RKO (cell line): ENCODE data around the gene SALL1.

Experiments
- DNase-seq: peaks from one replicate; pipeline ENCODE4 v3.0.0-alpha.2; 2016; ENCODE audit warnings: low spot score

The SALL1 gene

DNA sequence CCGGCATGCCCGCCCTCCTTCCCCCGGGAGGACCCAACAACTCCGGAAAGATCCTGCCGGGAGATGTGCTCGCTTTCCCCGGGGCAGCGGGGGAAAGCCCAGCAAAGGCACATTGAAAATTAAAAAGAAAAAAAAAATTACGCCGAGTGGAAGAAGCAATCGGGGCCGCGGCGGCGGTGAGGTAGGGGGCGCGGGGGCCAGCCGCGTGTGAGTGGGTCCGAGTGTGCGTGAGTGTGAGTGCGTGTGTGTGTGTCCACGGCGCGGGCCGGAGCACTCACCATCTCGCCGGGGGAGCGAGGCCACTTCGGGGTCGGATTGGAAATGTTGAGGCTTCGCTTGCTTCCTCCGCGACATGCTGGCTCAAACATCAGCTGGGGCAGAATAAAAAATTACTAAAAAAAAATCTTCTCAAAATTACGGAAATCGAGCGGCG, at the start of gene SALL1:
SALL1 (minus strand) TSS at position 383 of the 433 bp plus-strand sequence; CDS start at position 354, 29 bp downstream.
- DNase-seq: no peak

- DNase-seq: no peak
Measured at GRCh38 chr16:51200793-51201192, 49.7 kb upstream of the SALL1 start.

DNA sequence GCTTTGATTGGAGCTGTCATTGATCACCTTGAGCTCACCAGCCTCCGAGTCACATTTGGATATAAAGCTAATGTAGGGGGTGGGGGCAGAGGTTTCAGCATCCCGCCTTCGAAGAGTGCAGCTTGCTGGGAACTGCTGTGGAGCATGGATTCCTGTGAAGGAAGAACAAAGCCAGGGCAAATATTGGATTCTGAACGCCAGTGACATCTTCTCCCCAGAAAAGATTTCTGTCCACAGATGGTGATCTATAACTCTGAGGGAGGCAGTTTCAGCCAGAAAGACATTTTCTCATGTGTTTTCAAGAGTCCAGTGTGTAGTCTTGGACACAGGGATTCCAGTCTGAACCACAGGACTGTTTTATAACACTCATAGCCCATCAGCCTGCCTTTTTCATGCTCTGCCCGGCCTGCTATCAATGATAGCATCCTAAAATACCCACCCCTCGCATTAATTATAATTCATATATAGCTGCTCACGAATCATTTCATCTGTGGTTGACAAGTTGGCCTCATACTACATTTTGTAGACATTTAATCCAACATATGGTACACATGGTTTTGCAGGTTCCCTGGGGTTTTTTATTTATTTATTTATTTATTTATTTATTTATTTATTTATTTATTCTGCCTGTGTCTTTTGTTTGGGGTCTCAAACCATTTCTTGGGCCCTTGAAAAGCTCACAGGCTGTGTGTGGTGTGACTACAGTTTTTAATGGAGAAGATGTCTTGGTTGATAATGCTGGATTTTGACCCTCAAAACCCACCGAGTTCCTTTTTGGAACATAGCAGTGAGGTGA, 47.1 kb upstream of the SALL1 start:
- DNase-seq: no peak

DNA sequence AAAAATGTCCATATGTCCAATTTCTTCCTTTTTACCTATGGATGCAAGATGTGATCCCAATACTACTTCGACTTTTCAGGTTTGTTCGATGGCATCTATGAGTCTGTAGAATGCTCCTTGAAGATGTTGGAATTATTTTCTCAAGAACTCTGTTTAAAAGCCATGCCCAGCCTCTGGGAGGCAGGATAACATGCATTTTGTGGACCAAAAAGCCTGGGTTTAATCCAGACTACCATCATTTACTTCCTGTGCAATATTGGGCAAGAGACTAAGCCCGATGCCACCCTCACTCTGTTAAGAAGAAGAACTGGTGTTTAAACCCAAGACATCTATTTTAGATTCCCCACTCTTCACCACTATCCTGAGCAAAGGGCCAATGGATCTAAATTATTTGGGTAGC, 42.8 kb upstream of the SALL1 start:
- DNase-seq: no peak

DNA sequence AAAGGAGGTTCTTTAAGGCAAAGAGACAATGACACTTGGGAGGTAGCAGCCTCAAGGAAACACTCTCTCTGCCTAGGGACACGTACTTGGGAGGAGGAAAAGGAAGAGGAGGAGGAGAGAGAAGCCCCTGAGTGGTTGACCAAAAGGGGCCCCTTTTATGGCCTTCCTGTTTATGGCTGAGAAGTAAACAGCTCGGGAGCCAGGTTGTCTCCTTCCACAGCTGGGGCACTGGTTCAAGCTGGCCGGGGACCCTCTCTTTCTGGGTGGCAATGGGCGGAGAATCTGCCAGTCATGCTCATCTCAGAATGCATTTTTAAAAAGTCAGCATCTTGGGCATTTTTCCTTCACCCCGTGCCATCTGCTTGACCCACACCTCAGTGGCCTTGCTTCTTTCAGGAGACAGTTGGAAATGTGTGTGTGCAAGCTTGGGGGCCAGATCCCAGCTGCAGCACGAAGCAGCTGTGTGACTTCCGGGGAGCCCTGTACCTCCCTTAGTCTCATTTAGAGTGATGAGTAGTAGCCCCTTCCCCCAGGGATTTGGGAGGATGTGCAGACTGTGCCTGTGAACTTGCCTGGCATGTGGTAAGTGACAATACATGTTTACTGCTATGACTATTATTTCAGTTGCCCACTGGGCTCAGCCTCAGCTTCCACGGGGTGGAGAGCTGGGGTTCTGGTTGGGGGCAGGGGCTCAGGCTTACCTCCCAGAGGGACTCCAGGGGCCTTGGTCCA, 33.8 kb upstream of the SALL1 start:
- DNase-seq: no peak

GRCh38 chr16:51181503-51181811, 30.4 kb upstream of the SALL1 start:
- DNase-seq: no peak

- DNase-seq: no peak
Measured at GRCh38 chr16:51180719-51181502, 29.8 kb upstream of the SALL1 start.

DNA sequence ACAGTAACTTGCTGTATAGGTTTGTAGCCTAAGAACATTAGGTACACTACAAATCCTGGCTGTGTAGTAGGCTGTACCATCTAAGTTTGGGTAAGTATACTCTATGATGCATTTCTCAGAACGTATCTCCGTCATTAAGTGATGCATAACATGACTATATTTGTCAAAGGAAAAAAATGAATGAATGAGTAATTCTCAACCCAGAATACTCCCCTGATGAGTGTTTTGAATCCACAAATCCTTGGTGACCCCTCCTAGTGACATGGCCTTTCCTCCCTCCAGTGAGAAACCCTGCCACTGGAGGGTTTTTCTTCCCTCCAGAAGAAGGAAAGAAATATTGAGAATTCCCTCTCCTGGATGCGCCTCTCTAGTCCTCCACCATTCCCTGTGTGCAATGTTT, 24.0 kb upstream of the SALL1 start:
- DNase-seq: peak; percentile 20

GRCh38 chr16:51172368-51172767, 21.3 kb upstream of the SALL1 start:
- DNase-seq: no peak

DNA sequence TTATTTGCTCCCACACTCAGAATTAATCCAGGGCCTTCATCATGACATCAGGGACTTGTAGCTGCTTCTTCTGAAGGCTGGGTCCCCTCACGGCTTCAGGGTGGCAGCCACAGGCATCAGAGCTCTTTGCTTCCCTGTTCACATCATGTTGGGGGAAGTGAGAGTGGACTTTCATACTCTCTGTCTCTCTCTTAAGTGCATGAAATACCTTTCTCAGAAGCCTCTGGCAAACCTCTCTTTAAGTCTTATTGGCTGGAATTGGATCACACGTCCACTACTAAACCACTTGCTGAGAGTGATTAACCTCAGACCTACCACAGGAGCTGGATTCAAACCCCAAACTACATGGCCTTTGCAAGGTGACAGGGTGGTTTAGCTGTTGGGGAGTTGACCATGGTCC, 17.7 kb upstream of the SALL1 start:
- DNase-seq: no peak

- DNase-seq: no peak
Measured at GRCh38 chr16:51167170-51167895, 16.3 kb upstream of the SALL1 start.

- no peak for DNase-seq
Measured at GRCh38 chr16:51166541-51166940, 15.5 kb upstream of the SALL1 start.

DNA sequence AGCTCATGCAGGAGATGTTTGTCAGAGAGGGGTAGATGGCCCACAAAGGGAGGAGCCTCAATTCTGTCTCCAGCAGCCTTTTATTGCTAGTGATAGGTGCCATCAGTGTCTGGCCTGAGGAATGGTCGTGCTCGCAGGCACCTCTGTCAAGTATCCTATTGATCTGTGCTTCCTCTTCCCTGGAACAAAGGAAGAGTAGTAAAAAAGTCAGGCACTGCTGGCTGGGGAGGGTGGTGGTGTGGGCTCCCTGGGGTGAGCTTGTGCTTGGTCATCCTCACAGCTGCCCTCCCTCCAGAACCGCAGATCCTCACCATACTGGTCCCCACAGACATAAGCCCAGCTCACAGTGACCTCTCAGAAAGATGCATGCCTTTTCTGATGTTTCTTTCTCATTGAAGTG, 15.0 kb upstream of the SALL1 start:
- no peak for DNase-seq

- no peak for DNase-seq
Measured at GRCh38 chr16:51165043-51165442, 14.0 kb upstream of the SALL1 start.

DNA sequence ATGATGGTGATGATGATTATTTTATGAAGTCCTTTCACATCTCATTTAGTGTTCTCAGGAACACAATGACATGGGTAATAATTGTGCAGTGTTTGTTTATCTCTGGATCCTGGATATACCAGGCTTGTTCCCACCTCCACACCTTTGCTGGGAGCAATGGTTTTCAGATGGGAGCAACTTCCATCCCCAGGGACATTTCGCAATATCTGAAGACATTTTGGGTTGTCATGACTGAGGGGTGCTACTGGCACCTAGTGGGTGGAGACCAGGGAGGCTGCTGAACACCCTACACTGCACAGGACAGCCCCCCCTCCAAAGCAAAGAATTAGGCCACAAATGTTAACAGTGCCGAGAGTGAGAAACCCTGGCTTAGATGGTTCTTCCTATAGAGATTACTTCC, 13.5 kb upstream of the SALL1 start:
- no peak for DNase-seq

- peak; percentile 7 for DNase-seq
Measured at GRCh38 chr16:51163894-51164566, 13.0 kb upstream of the SALL1 start.

DNA sequence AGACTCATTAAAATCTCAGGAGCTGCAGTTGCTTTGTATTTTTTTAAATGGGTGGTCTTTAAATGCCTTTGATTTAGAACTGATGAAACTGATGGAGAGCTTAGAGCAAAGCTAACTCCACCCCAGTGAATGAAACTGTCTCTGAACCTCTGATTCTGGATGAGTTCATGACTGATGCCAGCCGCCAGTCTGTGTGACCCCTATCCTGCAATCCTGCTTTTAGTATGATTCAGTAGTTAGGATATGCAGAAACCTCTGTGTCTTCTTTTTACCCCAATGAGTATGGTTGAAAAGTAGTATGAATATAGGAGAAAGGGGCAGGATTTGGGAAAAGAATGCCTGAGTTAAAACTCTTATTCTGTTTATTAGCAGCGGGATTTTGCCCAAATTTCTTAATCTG, 12.3 kb upstream of the SALL1 start:
- DNase-seq: no peak

DNA sequence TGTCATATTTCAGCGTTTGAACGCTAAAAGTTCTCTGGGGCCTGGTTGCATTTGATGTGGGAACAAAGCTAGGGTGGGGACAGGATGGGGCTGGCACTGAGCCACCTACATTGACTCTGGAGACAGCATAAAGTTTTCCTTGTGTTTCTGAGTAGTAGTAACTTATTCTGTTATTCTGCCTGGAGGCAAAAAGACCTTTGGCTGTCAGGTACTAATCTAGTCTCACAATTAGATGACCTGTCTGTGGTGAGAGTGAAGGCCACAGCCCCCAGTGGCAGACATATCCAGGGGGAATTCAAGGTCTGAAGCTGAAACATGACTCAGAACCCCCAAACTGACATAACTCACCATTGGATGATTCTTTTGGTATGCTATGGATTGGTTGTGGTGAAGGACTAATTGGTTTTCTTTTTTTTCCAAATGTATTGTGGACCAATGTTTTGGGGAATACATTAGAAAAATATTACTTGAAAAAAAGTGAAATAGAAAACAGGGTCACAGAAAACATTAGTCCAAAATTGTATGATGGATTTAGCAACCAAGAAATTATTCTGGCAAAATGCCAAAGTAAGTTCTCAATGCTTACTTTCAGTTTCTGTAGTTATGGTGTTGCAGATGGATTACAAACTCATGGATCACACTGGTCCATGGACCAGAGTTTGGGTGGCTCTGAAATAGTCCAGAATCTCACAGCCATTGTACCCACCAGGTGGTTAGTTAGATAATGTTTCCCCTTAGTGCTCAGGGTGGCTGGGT, 10.5 kb upstream of the SALL1 start:
- DNase-seq: no peak

DNA sequence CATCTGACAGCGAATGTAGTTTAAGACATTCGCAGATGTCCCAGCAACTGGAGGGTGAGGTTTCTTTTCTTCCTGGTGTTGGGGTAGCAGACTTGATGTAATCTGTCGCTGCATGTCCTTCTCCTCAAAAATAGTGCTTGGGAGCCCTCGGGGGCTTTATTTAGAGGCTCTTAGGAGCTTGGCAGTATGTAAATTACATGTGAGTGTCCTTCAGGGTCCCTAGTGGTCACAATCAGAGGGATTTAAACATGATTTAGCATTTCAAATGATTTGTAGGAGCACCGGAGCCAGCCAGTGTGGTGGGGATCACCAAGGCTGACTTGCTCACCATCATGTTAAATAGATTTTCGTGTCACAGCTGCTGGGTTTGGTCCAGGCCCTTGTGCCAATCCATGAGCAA, 8.8 kb upstream of the SALL1 start:
- DNase-seq: no peak

GRCh38 chr16:51159296-51159695, 8.2 kb upstream of the SALL1 start:
- no peak for DNase-seq

DNA sequence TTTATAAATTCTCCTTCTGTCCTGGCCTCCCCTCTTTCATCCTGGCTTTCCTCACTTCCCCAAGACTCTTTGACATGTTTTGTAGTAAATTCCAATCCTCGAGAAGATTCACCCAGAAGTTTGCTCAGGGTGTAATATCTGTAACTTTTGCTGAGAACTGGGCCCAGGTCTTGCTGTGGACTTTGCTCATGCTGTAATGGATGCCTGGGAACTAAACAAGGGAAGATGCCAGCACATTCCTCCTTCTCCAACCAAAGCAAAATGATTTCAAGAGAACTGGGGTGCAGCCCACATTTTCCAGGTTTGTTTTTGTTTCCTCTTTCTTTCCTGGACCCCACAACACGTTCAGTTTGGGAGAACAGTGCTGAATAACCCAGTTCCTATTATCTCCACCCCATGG, 6.6 kb upstream of the SALL1 start:
- no peak for DNase-seq
